IMR-90 (cell line): ENCODE measurements around the gene VEPH1. TPM values are rescaled to one million over a fixed set of nuclear protein-coding genes. Genes with fewer than 3 reads are reported as not detected.

Source experiments
- ATAC-seq: fragments of 200-7000 bp; cut with Tn5 transposase; 2 replicates; pipeline ENCODE4 v1.9.1; 2020; ENCODE audit warnings: low read depth, mild to moderate bottlenecking, moderate library complexity
- BruUV-seq: library from RNA; stranded (reverse); fragments of 400-500 nt; replicated peaks from 2 replicates; lab custom pipeline; 2021; lab: Mats Ljungman, UMichigan
- CTCF ChIA-PET: fragments of 300-600 bp; formaldehyde crosslinking; extraction: SDS; loops from one replicate; lab custom pipeline; 2021; ENCODE audit warnings: antibody characterized with exemption; lab: Yijun Ruan, JAX
- POLR2A ChIA-PET: fragments of 300-600 bp; sonication (Branson Sonifier 250); formaldehyde crosslinking; loops from one replicate; lab custom pipeline; 2022; ENCODE audit warnings: antibody characterized with exemption; ENCODE audit not compliant: unreplicated experiment; lab: Charles Lee
- DNase-seq: peaks from one replicate; pipeline ENCODE4 v3.0.0; 2013
- H2AFZ ChIP-seq: replicated peaks from 2 replicates; pipeline ENCODE3; 2013; ENCODE audit warnings: low read length, mild to moderate bottlenecking; ENCODE audit not compliant: poor library complexity
- H2AK5ac ChIP-seq: 2 replicates; pipeline ENCODE4 v1.6.1; 2013; ENCODE audit warnings: low read depth, low read length, inconsistent platforms
- H2AK9ac ChIP-seq: replicated peaks from 2 replicates; pipeline ENCODE3; 2013; ENCODE audit warnings: mild to moderate bottlenecking, low read depth, low read length, moderate library complexity; ENCODE audit not compliant: poor library complexity
- H2BK120ac ChIP-seq: 2 replicates; pipeline ENCODE4 v1.6.1; 2013; ENCODE audit warnings: low read depth, low read length, inconsistent platforms
- H2BK15ac ChIP-seq: 3 replicates; pipeline ENCODE4 v1.6.1; 2013; ENCODE audit warnings: low read depth, low read length, inconsistent platforms
- H2BK20ac ChIP-seq: 2 replicates; pipeline ENCODE4 v1.6.1; 2013; ENCODE audit warnings: low read depth, mild to moderate bottlenecking, inconsistent platforms, low read length, moderate library complexity
- H2BK5ac ChIP-seq: 2 replicates; pipeline ENCODE4 v1.6.1; 2013; ENCODE audit warnings: mild to moderate bottlenecking, low read depth, low read length, inconsistent platforms; ENCODE audit not compliant: poor library complexity, severe bottlenecking
- H3K14ac ChIP-seq: replicated peaks from 2 replicates; pipeline ENCODE4 v1.6.1; 2013; ENCODE audit warnings: low read depth, low read length, inconsistent platforms
- H3K18ac ChIP-seq: 2 replicates; pipeline ENCODE4 v1.6.1; 2013; ENCODE audit warnings: low read depth, low read length, control low read depth
- H3K23ac ChIP-seq: 2 replicates; pipeline ENCODE4 v1.6.1; 2013; ENCODE audit warnings: low read depth, low read length, inconsistent platforms
- H3K27ac ChIP-seq: 2 replicates; pipeline ENCODE4 v1.5.1; 2013; ENCODE audit warnings: mild to moderate bottlenecking, control low read depth, low read length; ENCODE audit not compliant: insufficient read depth
- H3K27me3 ChIP-seq: 2 replicates; pipeline ENCODE4 v1.6.1; 2013; ENCODE audit warnings: low read length; ENCODE audit not compliant: control insufficient read depth, insufficient read depth
- H3K36me3 ChIP-seq: 2 replicates; pipeline ENCODE4 v1.6.1; 2013; ENCODE audit warnings: low read length, mixed read lengths; ENCODE audit not compliant: control insufficient read depth, insufficient read depth
- H3K4ac ChIP-seq: 2 replicates; pipeline ENCODE4 v1.6.1; 2013; ENCODE audit warnings: low read depth, low read length, inconsistent platforms
- H3K4me1 ChIP-seq: 2 replicates; pipeline ENCODE4 v1.6.1; 2013; ENCODE audit warnings: low read length, mixed read lengths; ENCODE audit not compliant: control insufficient read depth, insufficient read depth
- H3K4me2 ChIP-seq: 2 replicates; pipeline ENCODE4 v1.6.1; 2013; ENCODE audit warnings: low read depth, mild to moderate bottlenecking, control low read depth, low read length, moderate library complexity
- H3K4me3 ChIP-seq: 2 replicates; pipeline ENCODE4 v1.5.1; 2013; ENCODE audit warnings: low read depth, mild to moderate bottlenecking, control low read depth, low read length, moderate library complexity; ENCODE audit not compliant: insufficient read depth
- H3K56ac ChIP-seq: 2 replicates; pipeline ENCODE4 v1.6.1; 2013; ENCODE audit warnings: low read length, inconsistent platforms; ENCODE audit not compliant: insufficient read depth; ENCODE audit errors: extremely low read depth
- H3K79me1 ChIP-seq, 2 experiments: 2 replicates each; pipeline ENCODE4 v1.6.1; 2013; ENCODE audit warnings: low read length in 2 of 2, inconsistent platforms in 1 of 2, low read depth in 1 of 2
- H3K9ac ChIP-seq: 2 replicates; pipeline ENCODE4 v1.6.1; 2013; ENCODE audit warnings: low read depth, low read length, control low read depth
- H3K9me1 ChIP-seq: 2 replicates; pipeline ENCODE4 v1.6.1; 2013; ENCODE audit warnings: low read length, inconsistent platforms; ENCODE audit not compliant: insufficient read depth
- H3K9me3 ChIP-seq: 2 replicates; pipeline ENCODE4 v1.6.1; 2013; ENCODE audit warnings: low read length; ENCODE audit not compliant: control insufficient read depth, insufficient read depth
- H4K20me1 ChIP-seq: 2 replicates; pipeline ENCODE4 v1.6.1; 2013; ENCODE audit warnings: low read length, inconsistent platforms; ENCODE audit not compliant: insufficient read depth
- H4K5ac ChIP-seq: 2 replicates; pipeline ENCODE4 v1.6.1; 2013; ENCODE audit warnings: mild to moderate bottlenecking, low read depth, low read length, control low read depth
- H4K8ac ChIP-seq, 2 experiments: 2 replicates each; pipeline ENCODE4 v1.6.1; 2013; ENCODE audit warnings: low read depth in 2 of 2, low read length in 2 of 2, control low read depth in 1 of 2, inconsistent platforms in 1 of 2
- H4K91ac ChIP-seq: 2 replicates; pipeline ENCODE4 v1.6.1; 2013; ENCODE audit warnings: low read depth, low read length, inconsistent platforms; ENCODE audit not compliant: insufficient read depth
- MAFK ChIP-seq: IDR thresholded peaks from 2 replicates; pipeline ENCODE4 v1.6.1; 2012; ENCODE audit warnings: low read depth, low read length, improper control_type of control experiment
- MAZ ChIP-seq: IDR thresholded peaks from 2 replicates; pipeline ENCODE4 v1.6.1; 2012; ENCODE audit warnings: low read depth, mild to moderate bottlenecking, low read length, improper control_type of control experiment, moderate library complexity, borderline replicate concordance
- NFE2L2 ChIP-seq: fragments of 150-350 bp; IDR thresholded peaks from 2 replicates; pipeline ENCODE4 v1.6.1; 2016; ENCODE audit warnings: low read depth, mild to moderate bottlenecking, low read length
- POLR2A ChIP-seq: IDR thresholded peaks from 2 replicates; pipeline ENCODE4 v1.6.1; 2012; ENCODE audit warnings: mild to moderate bottlenecking, low read depth, low read length
- RCOR1 ChIP-seq: IDR thresholded peaks from 2 replicates; pipeline ENCODE4 v1.6.1; 2012; ENCODE audit warnings: mild to moderate bottlenecking, low read length, improper control_type of control experiment; ENCODE audit not compliant: insufficient replicate concordance
- RFX5 ChIP-seq: IDR thresholded peaks from 2 replicates; pipeline ENCODE4 v1.8.0; 2012; ENCODE audit warnings: low read depth, mild to moderate bottlenecking, low read length, moderate library complexity
- SMC3 ChIP-seq: fragments of 150-350 bp; IDR thresholded peaks from 2 replicates; pipeline ENCODE4 v1.6.1; 2016; ENCODE audit warnings: low read depth, mild to moderate bottlenecking, antibody characterized with exemption, low read length, moderate library complexity
- WGBS, 2 experiments: methylation state at CpG; one replicate each; pipeline versions ENCODE4 v1.1.5 to v1.1.7; 2013; ENCODE audit warnings: missing lambda C conversion rate in 2 of 2; ENCODE audit not compliant: insufficient read length in 1 of 2; ENCODE audit errors: extremely low coverage in 2 of 2; 5-methylcytosine and 5-hydroxymethylcytosine counted together
- dilution Hi-C: fragments of 300-500 bp; cut with HindIII; formaldehyde crosslinking; loops from one replicate; pipeline ENCODE4 v1.14.3; 2018; ENCODE audit warnings: low sequenced_read_pairs; ENCODE audit not compliant: unreplicated experiment
- in situ Hi-C: fragments of 300-500 bp; cut with MboI; formaldehyde crosslinking; loops from 3 replicates; pipeline ENCODE4 v1.14.3; 2019; ENCODE audit warnings: low sequenced_read_pairs, inconsistent platforms, mixed read lengths
- intact Hi-C: fragments of 100-400 bp; cut with micrococcal nuclease; formaldehyde crosslinking; loops from 2 replicates; pipeline ENCODE4 v1.10.0; 2022
- polyA plus RNA-seq, 3 experiments: library from polyadenylated mRNA; depleted of rRNA; stranded (reverse); fragments of >200 nt; gene quantifications; 2 replicates each; pipeline ENCODE4 v1.2.3, GENCODE V29; 2012; ENCODE audit warnings: low replicate concordance in 1 of 3
- total RNA-seq: library from RNA; depleted of rRNA; stranded (reverse); fragments of >200 nt; gene quantifications from 2 replicates; pipeline ENCODE4 v1.2.3, GENCODE V29; 2012

VEPH1 gene
- total and polyA plus RNA-seq, 2 of the 4 experiments (the other 2 are of a cell fraction), result 30.5 to 130 TPM

GRCh38 chr3:157407769-157408168 is 95.4 kb downstream of the VEPH1 start:
- POLR2A ChIA-PET, result no interaction called here
- no peak overlapping the region for H2AK9ac ChIP-seq
- no peak for ATAC-seq
- DNase-seq, result peak; percentile 26
- dilution Hi-C loops (no loop called here), in situ Hi-C loops (no loop called here), intact Hi-C loops (no loop called here)
- CTCF ChIA-PET, result no interaction called here
- no peaks in the 10 kb centered on the region for H3K36me3 ChIP-seq
- H3K9me1 ChIP-seq, result peaks cover 9% of the 10 kb centered on the region; the same call in 1 of the 2 replicates
- H3K9ac ChIP-seq, result no peak overlapping the region
- no peak overlapping the region for H2AFZ ChIP-seq
- H2BK15ac ChIP-seq, result no peak overlapping the region
- no peak overlapping the region for H3K14ac ChIP-seq
- no TSS peak for BruUV-seq
- H3K23ac ChIP-seq, result no peak overlapping the region
- no peak overlapping the region for H3K4me3 ChIP-seq
- H2BK5ac ChIP-seq, result no peak overlapping the region
- H3K79me1 ChIP-seq, result 0 out of 4 replicates have a peak, but pooled peaks cover 0 to 3% of the 10 kb centered on the region in 2 experiments
- no peak overlapping the region for H3K18ac ChIP-seq
- TF ChIP-seq SMC3 (no peak), MAZ (no peak), NFE2L2 (no peak), POLR2A (no peak), RFX5 (no peak), RCOR1 (no peak), MAFK (no peak)
- H3K4me1 ChIP-seq, result peaks cover 5% of the 10 kb centered on the region
- H3K27me3 ChIP-seq, result no peaks in the 10 kb centered on the region
- no peak overlapping the region for H3K4ac ChIP-seq
- no CpG with 5 or more reads among the region's 3 CpGs for WGBS, 2 experiments
- no peaks in the 10 kb centered on the region for H3K9me3 ChIP-seq
- no peak overlapping the region for H2BK120ac ChIP-seq
- no peak overlapping the region for H4K5ac ChIP-seq
- no peak overlapping the region for H4K8ac ChIP-seq
- H2AK5ac ChIP-seq, result no peak overlapping the region
- no peaks in the 10 kb centered on the region for H4K20me1 ChIP-seq
- no peak overlapping the region for H3K27ac ChIP-seq
- no peak overlapping the region for H2BK20ac ChIP-seq
- no peak overlapping the region for H3K56ac ChIP-seq
- H3K4me2 ChIP-seq, result no peak overlapping the region
- no peak overlapping the region for H4K91ac ChIP-seq
